Thymus (tissue), 11 donors: ENCODE data around the gene ATPAF2. TPM values are rescaled to one million over a fixed set of nuclear protein-coding genes. Genes with fewer than 3 reads are reported as not detected.
"Not testable (repeated sequence)": the region's sequence is repeated elsewhere in the genome, so short reads cannot be mapped to it uniquely, and the experiment has no call there.

Experiments
- DNase-seq, 9 donors: peaks; one replicate each; pipeline ENCODE4 v3.0.0-alpha.2; 2013; ENCODE audit warnings: low spot score in 9 of 9, low read depth in 6 of 9, missing footprints in 1 of 9
- H3K27ac ChIP-seq, 2 donors: one replicate each; pipeline ENCODE4 v1.5.1; 2013; ENCODE audit warnings: control low read depth in 1 of 2, low read depth in 1 of 2, low read length in 1 of 2, mild to moderate bottlenecking in 1 of 2, moderate library complexity in 1 of 2
- H3K27me3 ChIP-seq, 2 donors: one replicate each; pipeline ENCODE4 v1.5.1; 2013; ENCODE audit warnings: low read length in 1 of 2; ENCODE audit not compliant: control insufficient read depth in 2 of 2, insufficient read depth in 1 of 2
- H3K36me3 ChIP-seq, 2 donors: one replicate each; pipeline ENCODE4 v1.5.1; 2013; ENCODE audit warnings: low read length in 1 of 2, mild to moderate bottlenecking in 1 of 2, moderate library complexity in 1 of 2; ENCODE audit not compliant: control insufficient read depth in 2 of 2, insufficient read depth in 2 of 2
- H3K4me1 ChIP-seq, 2 donors: one replicate each; pipeline ENCODE4 v1.5.1; 2013; ENCODE audit warnings: low read length in 2 of 2; ENCODE audit not compliant: control insufficient read depth in 2 of 2, insufficient read depth in 2 of 2
- H3K4me3 ChIP-seq, 2 donors: one replicate each; pipeline ENCODE4 v1.5.1; 2013; ENCODE audit warnings: low read length in 2 of 2, control low read depth in 1 of 2, mild to moderate bottlenecking in 1 of 2
- H3K9me3 ChIP-seq, 2 donors: one replicate each; pipeline ENCODE4 v1.5.1; 2013; ENCODE audit warnings: low read length in 1 of 2, mild to moderate bottlenecking in 1 of 2; ENCODE audit not compliant: control insufficient read depth in 2 of 2, insufficient read depth in 1 of 2
- WGBS: extraction: QIAGEN DNeasy Blood & Tissue Kit; methylation state at CpG from one replicate; pipeline ENCODE4 v1.1.7; 2013; 5-methylcytosine and 5-hydroxymethylcytosine counted together
- polyA plus RNA-seq: library from polyadenylated mRNA; stranded (reverse); fragments of 200-250 nt; gene quantifications from one replicate; pipeline ENCODE4 v1.2.3, GENCODE V29; 2013
- total RNA-seq: library from RNA; stranded (reverse); fragments of 120-200 nt; gene quantifications from one replicate; pipeline ENCODE4 v1.2.4, GENCODE V29; 2013
- donor health status: healthy.

ATPAF2 gene
- total and polyA plus RNA-seq, 2 donors: 16.4 to 23.1 TPM

DNA sequence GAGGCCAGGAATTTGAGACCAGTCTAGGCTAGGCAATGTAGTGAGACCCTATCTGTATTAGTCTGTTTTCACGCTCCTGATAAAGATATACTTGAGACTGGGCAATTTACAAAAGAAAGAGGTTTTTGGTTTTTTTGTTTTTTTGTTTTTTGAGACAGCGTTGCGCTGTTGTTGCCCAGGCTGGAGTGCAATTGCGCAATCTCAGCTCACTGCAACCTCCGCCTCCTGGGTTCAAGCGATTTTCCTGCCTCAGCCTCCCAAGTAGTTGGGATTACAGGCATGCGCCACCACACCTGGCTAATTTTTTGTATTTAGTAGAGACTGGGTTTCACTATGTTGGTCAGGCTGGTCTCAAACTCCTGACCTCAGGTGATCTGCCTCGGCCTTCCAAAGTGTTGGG, 43.1 kb downstream of the ATPAF2 start:
- not testable (repeated sequence) for H3K27me3 ChIP-seq, H3K27ac ChIP-seq, H3K36me3 ChIP-seq, H3K4me3 ChIP-seq, H3K9me3 ChIP-seq, DNase-seq, H3K4me1 ChIP-seq
- WGBS: 98% methylated on average over 8 of the region's 8 CpGs

GRCh38 chr17:17994271-17995069, 44.5 kb downstream of the ATPAF2 start:
- no peaks in the 10 kb centered on the region for H3K9me3 ChIP-seq

DNA sequence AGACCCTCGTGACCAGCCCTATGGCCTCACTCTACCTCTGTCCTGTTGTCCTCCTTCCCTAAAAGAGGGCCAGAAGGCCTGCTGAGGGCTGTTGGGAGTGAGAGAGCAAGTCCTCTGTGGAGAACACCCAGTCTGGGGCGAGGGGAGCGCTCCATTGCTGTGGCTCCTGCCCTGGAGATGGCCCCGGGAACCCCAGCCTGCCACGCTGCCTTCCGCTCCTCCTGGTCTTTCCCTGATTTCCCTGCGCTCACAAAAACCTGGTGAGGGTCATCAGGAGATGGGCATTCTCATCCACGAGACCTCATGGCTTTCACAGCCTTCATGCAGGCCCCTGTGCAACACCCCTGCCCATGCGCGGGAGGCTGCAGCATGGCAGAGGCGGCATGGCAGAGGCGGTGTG, 45.1 kb downstream of the ATPAF2 start:
- Histone ChIP-seq H3K4me3 (no peak overlapping the region), H3K27me3 (no peaks in the 10 kb centered on the region), H3K9me3 (peaks cover 0 to 4% of the 10 kb centered on the region in 2 donors), H3K27ac (no peak overlapping the region), H3K36me3 (no peaks in the 10 kb centered on the region), H3K4me1 (peaks cover 0 to 7% of the 10 kb centered on the region in 2 donors)
- no peak for DNase-seq
- 97% methylated on average over 12 of the region's 12 CpGs for WGBS

More at GRCh38 chr17:17994271-17995069, 44.5 kb downstream of the ATPAF2 start:
- DNase-seq: peak in 3 of 9 donors; percentile 15 to 41 (median 28)
- H3K27ac ChIP-seq: no peak overlapping the region
- H3K4me3 ChIP-seq: no peak overlapping the region
- H3K36me3 ChIP-seq: no peaks in the 10 kb centered on the region
- peaks cover 0 to 7% of the 10 kb centered on the region in 2 donors for H3K4me1 ChIP-seq
- WGBS: 75% methylated on average over 18 of the region's 18 CpGs
- H3K27me3 ChIP-seq: no peaks in the 10 kb centered on the region

DNA sequence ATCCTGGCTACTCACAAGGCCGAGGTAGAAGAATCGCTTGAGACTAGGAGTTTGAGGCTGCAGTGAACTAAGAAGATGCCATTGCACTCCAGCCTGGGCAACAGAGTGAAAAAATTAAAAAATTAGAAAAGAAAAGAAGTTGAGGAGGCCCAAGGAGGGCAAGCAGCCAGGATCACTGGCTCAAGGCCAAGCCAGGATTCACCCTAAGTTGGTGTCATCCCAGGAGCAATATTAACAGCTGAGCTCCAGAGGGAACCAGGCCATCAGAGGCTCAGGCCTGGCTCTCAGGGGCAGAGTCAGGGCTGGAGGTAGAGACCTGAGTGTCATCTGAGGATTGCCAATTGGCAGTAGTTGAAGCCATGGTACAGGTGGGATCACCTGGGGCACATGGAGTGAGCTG, 45.6 kb downstream of the ATPAF2 start:
- H3K4me1 ChIP-seq: peaks cover 0 to 7% of the 10 kb centered on the region in 2 donors
- H3K9me3 ChIP-seq: peaks cover 0 to 4% of the 10 kb centered on the region in 2 donors
- DNase-seq: no peak
- WGBS: 97% methylated on average over 2 of the region's 2 CpGs
- no peaks in the 10 kb centered on the region for H3K36me3 ChIP-seq
- H3K27me3 ChIP-seq: no peaks in the 10 kb centered on the region
- H3K4me3 ChIP-seq: no peak overlapping the region
- H3K27ac ChIP-seq: no peak overlapping the region

DNA sequence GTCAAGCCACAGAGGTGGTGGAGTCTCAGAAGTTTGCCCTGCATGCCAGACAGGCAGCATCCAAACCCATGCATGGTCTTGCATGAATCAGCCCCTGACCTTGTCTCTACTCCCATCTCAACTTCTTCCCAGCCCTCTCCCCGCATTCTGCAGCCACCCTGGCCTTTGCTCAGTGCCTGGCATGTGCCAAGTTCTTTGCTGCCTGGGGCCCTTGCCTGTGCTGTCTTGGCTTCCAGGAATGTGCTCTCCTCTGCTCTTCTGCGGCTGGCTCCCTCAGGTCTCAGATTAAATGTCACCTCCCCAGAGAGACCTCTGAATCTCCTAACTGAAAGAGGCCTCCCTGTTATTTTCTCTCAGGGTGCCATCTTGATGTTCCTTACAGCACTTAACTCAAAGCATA, 48.7 kb downstream of the ATPAF2 start:
- WGBS: 96% methylated on average over 2 of the region's 2 CpGs
- no peaks in the 10 kb centered on the region for H3K36me3 ChIP-seq
- peaks cover 0 to 4% of the 10 kb centered on the region in 2 donors for H3K9me3 ChIP-seq
- peaks cover 0 to 7% of the 10 kb centered on the region in 2 donors for H3K4me1 ChIP-seq
- no peaks in the 10 kb centered on the region for H3K27me3 ChIP-seq
- DNase-seq: no peak
- no peak overlapping the region for H3K27ac ChIP-seq
- H3K4me3 ChIP-seq: no peak overlapping the region

GRCh38 chr17:17989618-17990017, 49.4 kb downstream of the ATPAF2 start:
- Histone ChIP-seq H3K4me1 (peaks cover 0 to 5% of the 10 kb centered on the region in 2 donors), H3K27me3 (no peaks in the 10 kb centered on the region), H3K36me3 (no peaks in the 10 kb centered on the region), H3K4me3 (no peak overlapping the region), H3K27ac (no peak overlapping the region), H3K9me3 (peaks cover 0 to 4% of the 10 kb centered on the region in 2 donors)
- no peak for DNase-seq
- WGBS: 98% methylated on average over 10 of the region's 10 CpGs

DNA sequence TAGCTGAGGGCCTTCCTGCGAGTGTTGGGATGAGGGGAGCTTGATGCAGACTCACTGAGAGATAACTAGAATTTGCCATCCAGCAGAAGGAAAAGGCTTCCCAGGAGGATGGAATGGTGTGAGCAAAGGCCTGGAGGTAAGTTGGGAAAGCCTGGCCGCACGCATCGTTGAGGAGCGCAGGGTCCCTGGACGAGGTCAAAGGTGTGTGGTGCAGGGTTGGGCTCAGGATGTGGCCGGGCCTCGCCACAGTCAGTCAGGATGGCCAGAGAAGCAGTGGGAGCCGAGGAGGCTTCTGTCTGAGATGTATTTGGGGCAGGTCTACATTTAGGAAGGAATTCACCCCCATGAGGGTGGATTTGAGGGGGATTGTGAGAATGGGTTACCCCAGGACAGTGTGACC, 49.9 kb downstream of the ATPAF2 start:
- Histone ChIP-seq H3K4me3 (no peak overlapping the region), H3K36me3 (no peaks in the 10 kb centered on the region), H3K9me3 (peaks cover 0 to 4% of the 10 kb centered on the region in 2 donors), H3K27ac (no peak overlapping the region), H3K27me3 (no peaks in the 10 kb centered on the region), H3K4me1 (no peaks in the 10 kb centered on the region)
- DNase-seq: no peak
- 95% methylated on average over 9 of the region's 9 CpGs for WGBS

GRCh38 chr17:17988427-17988945, 50.5 kb downstream of the ATPAF2 start:
- no peaks in the 10 kb centered on the region for H3K4me1 ChIP-seq
- no peaks in the 10 kb centered on the region for H3K36me3 ChIP-seq
- no peak overlapping the region for H3K27ac ChIP-seq
- no peak overlapping the region for H3K4me3 ChIP-seq
- peaks cover 0 to 4% of the 10 kb centered on the region in 2 donors for H3K9me3 ChIP-seq
- H3K27me3 ChIP-seq: no peaks in the 10 kb centered on the region
- WGBS: 94% methylated on average over 7 of the region's 7 CpGs
- DNase-seq: no peak

DNA sequence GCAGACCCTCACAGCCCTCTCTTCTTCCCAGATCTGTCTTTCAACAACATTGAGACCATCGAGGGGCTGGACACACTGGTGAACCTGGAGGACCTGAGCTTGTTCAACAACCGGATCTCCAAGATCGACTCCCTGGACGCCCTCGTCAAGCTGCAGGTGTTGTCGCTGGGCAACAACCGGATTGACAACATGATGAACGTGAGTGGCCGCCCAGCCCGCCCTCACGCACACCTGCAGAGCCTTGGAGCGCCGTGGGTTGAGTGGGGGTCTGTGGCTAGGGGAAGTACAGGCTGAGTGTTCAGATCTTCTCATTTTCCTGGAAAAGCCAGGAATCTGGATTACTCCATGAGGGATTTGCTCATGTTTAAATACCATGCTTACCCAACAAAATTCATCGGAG, 51.1 kb downstream of the ATPAF2 start:
- DNase-seq: no peak
- 90% methylated on average over 14 of the region's 14 CpGs for WGBS
- H3K36me3 ChIP-seq: no peaks in the 10 kb centered on the region

More for the DNA sequence above, 51.1 kb downstream of the ATPAF2 start:
- Histone ChIP-seq H3K27me3 (no peaks in the 10 kb centered on the region), H3K4me3 (no peak overlapping the region), H3K9me3 (peaks cover 0 to 4% of the 10 kb centered on the region in 2 donors), H3K27ac (no peak overlapping the region), H3K4me1 (no peaks in the 10 kb centered on the region)
